ENCODE measurements around the gene PKHD1.

DNA sequence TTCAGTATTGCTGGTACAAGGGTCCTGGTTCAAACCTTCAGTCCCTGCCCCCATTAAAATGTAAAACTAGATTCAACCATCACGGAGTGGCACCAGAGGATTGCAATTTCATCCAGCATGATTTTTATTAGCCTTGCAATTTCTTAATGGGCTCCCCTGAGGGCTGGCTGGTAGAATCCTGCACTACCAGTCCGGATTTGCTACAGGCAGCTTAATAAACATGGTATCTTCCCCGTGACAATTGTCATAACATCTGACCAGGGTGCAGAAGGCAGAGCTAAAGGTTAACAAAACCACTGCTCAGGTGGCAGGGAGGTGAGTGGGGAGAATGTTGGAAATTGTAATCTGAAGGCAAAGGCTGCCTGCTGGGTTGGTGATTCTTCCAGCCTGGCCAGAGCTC, 94.5 kb downstream of the PKHD1 start:
- TF ChIP-seq EZH2 (IDR thresholded peaks at IDR 0.05) (no peak), POLR2AphosphoS5 (IDR thresholded peaks at IDR 0.05; ENCODE audit: borderline replicate concordance, low read depth, low read length) (peak; percentile 49), FOXP2 (optimal IDR thresholded peaks at IDR 0.05; ENCODE audit: control extremely low read depth, extremely low read length, insufficient read depth) (no peak)

All from SK-N-MC (cell line).